Measurements from ENCODE around the gene NELL2.

DNA sequence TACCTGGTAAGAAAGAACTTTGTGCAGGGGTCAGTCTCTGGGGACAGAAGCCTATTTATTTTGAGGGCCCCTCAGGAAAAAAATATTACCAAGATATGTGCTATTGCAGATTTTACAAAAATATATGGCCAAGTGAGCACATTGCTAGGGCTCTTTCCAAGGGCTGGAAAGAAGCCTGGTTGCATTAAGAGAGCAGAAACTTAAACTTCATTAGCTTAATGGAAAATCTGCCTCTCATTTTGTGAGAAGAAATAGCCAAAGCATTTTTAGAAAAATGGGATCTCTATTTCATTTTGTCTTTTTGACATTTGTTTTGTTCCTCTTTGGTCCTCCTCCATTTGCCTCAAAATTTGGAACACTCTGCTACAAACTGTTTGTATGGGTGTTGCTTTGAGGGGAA is 283.5 kb downstream of the NELL2 start:
- TF ChIP-seq EZH2phosphoT487 (IDR thresholded peaks at IDR 0.05; ENCODE audit: borderline replicate concordance) (no peak), POLR2A (IDR thresholded peaks at IDR 0.05; ENCODE audit: borderline replicate concordance, extremely low read depth, insufficient read depth, insufficient read length) (no peak), SP1 (IDR thresholded peaks at IDR 0.05; ENCODE audit: low read depth) (no peak), POLR2AphosphoS5 (IDR thresholded peaks at IDR 0.05; ENCODE audit: low read depth, low read length) (no peak), RAD21 (IDR thresholded peaks at IDR 0.05; ENCODE audit: low read depth) (no peak)
- TF ChIP-seq, protein P1, sequence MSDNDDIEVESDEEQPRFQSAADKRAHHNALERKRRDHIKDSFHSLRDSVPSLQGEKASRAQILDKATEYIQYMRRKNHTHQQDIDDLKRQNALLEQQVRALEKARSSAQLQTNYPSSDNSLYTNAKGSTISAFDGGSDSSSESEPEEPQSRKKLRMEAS (IDR thresholded peaks at IDR 0.05): no peak
- TF ChIP-seq, protein P2, sequence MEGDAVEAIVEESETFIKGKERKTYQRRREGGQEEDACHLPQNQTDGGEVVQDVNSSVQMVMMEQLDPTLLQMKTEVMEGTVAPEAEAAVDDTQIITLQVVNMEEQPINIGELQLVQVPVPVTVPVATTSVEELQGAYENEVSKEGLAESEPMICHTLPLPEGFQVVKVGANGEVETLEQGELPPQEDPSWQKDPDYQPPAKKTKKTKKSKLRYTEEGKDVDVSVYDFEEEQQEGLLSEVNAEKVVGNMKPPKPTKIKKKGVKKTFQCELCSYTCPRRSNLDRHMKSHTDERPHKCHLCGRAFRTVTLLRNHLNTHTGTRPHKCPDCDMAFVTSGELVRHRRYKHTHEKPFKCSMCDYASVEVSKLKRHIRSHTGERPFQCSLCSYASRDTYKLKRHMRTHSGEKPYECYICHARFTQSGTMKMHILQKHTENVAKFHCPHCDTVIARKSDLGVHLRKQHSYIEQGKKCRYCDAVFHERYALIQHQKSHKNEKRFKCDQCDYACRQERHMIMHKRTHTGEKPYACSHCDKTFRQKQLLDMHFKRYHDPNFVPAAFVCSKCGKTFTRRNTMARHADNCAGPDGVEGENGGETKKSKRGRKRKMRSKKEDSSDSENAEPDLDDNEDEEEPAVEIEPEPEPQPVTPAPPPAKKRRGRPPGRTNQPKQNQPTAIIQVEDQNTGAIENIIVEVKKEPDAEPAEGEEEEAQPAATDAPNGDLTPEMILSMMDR (IDR thresholded peaks at IDR 0.05 in 2 of 3, conservative IDR thresholded peaks at IDR 0.05 in 1 of 3; ENCODE audit: borderline replicate concordance in 1 of 3, insufficient read depth in 1 of 3, low read depth in 2 of 3, low read length in 2 of 3): no peak

All from HCT116 (cell line).